T1000 (cell line): Measurements from ENCODE around the gene PSME3IP1.

Source experiments
- DNase-seq: peaks from one replicate; lab custom pipeline; 2025; ENCODE audit warnings: mixed read lengths; lab: John Stamatoyannopoulos, UW

Gene PSME3IP1

GRCh38 chr16:57167538-57167937 is 18.3 kb downstream of the PSME3IP1 start:
- DNase-seq = no peak

- DNase-seq = no peak
Measured at GRCh38 chr16:57166951-57167350, 18.9 kb downstream of the PSME3IP1 start.

DNA sequence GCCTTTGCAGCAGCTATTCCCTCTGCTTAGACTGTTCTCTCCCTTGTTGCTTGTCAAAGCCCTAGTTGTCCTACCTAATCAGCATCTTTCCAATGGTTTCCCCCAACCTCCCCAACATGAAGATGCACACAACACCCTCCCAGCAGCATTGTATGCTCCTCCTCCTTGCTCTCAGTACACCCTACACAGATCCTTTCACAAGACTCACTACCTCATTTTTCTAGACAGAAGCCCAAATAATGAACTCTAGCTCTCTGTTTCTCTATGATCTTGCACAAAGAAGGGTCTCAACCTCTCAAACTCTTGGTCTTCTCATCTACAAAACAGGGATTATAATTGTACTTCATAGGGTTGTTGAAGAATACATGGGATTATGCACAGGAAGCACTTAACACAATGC is 19.4 kb downstream of the PSME3IP1 start:
- no peak for DNase-seq

- no peak for DNase-seq
Measured at GRCh38 chr16:57165938-57166337, 19.9 kb downstream of the PSME3IP1 start.

- DNase-seq = no peak
Measured at GRCh38 chr16:57165483-57165882, 20.4 kb downstream of the PSME3IP1 start.

- no peak for DNase-seq
Measured at GRCh38 chr16:57163842-57164241, 22.0 kb downstream of the PSME3IP1 start.

GRCh38 chr16:57159447-57159846 is 26.4 kb downstream of the PSME3IP1 start:
- DNase-seq = no peak

GRCh38 chr16:57157533-57157932 is 28.3 kb downstream of the PSME3IP1 start:
- DNase-seq = no peak

GRCh38 chr16:57156351-57156703 is 29.5 kb downstream of the PSME3IP1 start:
- no peak for DNase-seq

- DNase-seq = no peak
Measured at GRCh38 chr16:57155702-57156350, 30.0 kb downstream of the PSME3IP1 start.

DNA sequence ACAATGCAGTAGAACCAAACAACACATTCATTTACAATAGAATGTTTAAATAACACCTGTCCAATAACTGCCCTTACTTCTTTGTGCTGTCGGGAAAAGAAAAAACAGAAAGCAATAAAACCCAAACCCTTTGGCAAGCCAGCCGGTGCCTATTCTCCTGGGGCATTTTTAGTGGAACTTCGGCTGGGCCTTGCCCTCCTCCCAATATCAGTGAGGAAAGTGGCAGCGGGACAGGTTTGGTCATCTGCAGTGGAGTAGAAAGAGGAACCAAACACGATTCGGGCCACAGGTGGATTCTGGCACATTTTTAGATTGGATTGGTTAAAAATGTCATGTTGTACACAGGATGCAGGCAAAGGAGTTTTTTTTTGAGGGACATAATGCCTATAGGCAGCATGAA is 32.0 kb downstream of the PSME3IP1 start:
- DNase-seq = no peak

- no peak for DNase-seq
Measured at GRCh38 chr16:57152096-57153093, 33.4 kb downstream of the PSME3IP1 start.

GRCh38 chr16:57151369-57151768 is 34.5 kb downstream of the PSME3IP1 start:
- DNase-seq = no peak

DNA sequence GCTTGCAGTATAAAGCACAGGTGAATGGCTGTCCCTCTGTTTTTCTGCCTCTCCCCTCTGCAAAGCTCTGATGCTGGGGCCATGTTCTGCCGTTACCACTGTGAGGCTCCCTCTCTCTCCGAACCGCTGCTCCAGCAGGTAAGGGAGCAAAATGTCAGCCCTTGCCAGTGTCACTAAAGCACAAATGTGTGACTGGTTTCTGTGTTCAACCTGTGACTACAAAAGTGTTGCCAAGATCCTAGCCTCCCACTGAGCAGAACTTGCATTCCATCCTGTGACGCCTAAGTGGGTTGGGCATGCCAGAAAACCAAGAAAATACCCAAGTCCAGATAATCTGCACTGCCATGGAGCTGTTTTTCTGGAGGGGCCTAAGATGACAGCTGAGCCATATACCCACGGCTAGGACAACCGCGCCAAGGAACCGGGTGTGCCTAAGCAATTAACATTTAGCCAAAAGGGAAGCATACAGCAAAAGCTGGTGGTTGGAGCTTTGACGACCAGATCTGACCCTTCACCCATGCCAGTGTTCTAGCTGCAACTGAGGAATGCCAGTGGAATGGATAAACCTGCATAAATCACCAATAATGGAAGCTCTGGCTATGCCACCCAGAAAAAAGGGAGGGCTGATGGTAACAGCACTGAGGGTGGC is 35.0 kb downstream of the PSME3IP1 start:
- no peak for DNase-seq

DNA sequence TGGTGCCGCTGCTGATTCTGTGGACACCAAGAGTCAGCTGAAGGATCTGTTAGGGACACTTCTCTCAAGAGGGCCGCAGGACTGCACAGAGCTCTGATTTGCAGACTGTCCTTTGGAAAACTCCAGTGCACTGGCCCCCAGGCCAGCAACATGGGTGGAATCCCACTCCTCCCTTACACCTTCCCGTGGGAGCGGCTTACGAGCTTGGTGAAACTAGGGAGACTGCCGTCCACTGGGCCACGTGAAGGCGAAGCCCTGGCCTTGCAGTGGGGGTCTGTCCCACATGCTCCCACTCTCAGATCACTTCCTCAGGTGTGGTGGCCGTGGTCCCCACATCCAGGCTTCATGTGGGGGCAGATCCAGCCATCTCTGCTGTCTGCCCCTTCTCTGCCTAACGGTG is 36.4 kb downstream of the PSME3IP1 start:
- DNase-seq = no peak

GRCh38 chr16:57148481-57148880 is 37.4 kb downstream of the PSME3IP1 start:
- no peak for DNase-seq

- no peak for DNase-seq
Measured at GRCh38 chr16:57147381-57148221, 38.2 kb downstream of the PSME3IP1 start.

- no peak for DNase-seq
Measured at GRCh38 chr16:57146735-57147134, 39.1 kb downstream of the PSME3IP1 start.

- DNase-seq = no peak
Measured at GRCh38 chr16:57146040-57146647, 39.7 kb downstream of the PSME3IP1 start.

DNA sequence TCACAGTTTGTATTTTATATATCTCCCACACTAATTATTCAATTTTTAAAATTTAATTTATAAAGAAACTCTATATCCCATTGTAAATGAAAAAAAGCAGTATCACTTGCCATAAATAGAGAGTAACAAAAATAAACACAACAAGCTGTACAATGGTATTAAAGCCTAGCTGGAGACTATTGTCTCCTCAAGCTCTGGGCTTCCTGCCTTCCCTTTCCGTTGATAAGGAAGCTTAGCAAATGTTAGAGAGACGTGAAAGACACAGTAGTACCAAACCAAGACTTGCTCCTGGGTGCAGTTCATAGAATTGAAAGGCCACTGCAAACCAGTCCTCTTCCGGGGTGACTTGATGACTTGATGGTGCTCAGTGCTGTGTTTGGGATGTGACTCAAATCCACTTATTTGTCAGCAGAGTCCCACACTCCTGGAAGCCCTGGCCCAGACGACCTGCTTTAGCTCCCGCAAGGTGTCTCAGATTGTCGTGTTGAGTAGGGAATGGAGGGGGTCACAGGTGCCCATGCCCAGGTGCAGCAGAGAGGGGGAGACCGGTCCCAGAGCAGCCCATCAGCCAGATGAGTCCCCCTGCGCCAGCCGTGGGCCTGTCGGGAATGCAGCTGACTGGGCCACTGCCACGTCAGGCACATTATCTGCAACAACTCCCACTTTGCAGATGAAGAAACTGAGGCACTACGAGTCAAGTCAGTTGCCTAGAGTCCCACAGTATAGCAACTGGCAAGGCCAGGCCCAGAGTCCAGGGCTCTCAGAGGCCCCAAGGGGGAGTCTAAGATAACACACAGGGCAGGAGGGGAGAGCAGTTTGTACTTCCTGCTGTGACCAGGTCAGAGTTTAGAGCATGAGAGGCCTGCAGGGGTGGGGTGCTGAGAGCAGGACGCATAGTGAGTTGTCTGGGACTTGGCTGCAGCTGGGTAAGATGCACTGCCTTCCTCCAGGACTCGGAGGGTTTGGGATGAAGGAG is 40.5 kb downstream of the PSME3IP1 start:
- no peak for DNase-seq
